Colon (tissue), 2 donors: Measurements from ENCODE around the gene MAP3K1.
"Not testable (repeated sequence)": the region's sequence is repeated elsewhere in the genome, so short reads cannot be mapped to it uniquely, and the experiment has no call there.

Experiments
- FAIRE-seq: peaks from 2 replicates; lab custom pipeline; 2012; peaks lifted over from hg19 to GRCh38; lab: Jason Lieb, UNC
- donor health status: control.
- donor health status: control.

Gene MAP3K1

GRCh38 chr5:56816546-56817081, 1.3 kb downstream of the MAP3K1 start:
- FAIRE-seq, result no peak

GRCh38 chr5:56817263-56818014, 2.1 kb downstream of the MAP3K1 start:
- no peak for FAIRE-seq

- peak; percentile 45 for FAIRE-seq
These were observed 3.2 kb downstream of the MAP3K1 start for GRCh38 chr5:56818450-56819037.

- FAIRE-seq, result no peak
These were observed 3.9 kb downstream of the MAP3K1 start for GRCh38 chr5:56819060-56819881.

GRCh38 chr5:56821868-56822267, 6.5 kb downstream of the MAP3K1 start:
- FAIRE-seq, result not testable (repeated sequence)

GRCh38 chr5:56822981-56823380, 7.6 kb downstream of the MAP3K1 start:
- FAIRE-seq, result no peak

- FAIRE-seq, result no peak
These were observed 8.7 kb downstream of the MAP3K1 start for GRCh38 chr5:56824019-56824418.

- FAIRE-seq, result no peak
These were observed 10.0 kb downstream of the MAP3K1 start for GRCh38 chr5:56825222-56825824.

- FAIRE-seq, result no peak
These were observed 11.7 kb downstream of the MAP3K1 start for GRCh38 chr5:56827049-56827448.

- FAIRE-seq, result no peak
These were observed 12.6 kb downstream of the MAP3K1 start for GRCh38 chr5:56827924-56828323.

- no peak for FAIRE-seq
These were observed 14.0 kb downstream of the MAP3K1 start for GRCh38 chr5:56829137-56829908.

- FAIRE-seq, result no peak
These were observed 16.4 kb downstream of the MAP3K1 start for GRCh38 chr5:56831773-56832172.

- FAIRE-seq, result no peak
These were observed 18.0 kb downstream of the MAP3K1 start for GRCh38 chr5:56833325-56833724.

- no peak for FAIRE-seq
These were observed 22.0 kb downstream of the MAP3K1 start for GRCh38 chr5:56837381-56837780.

- FAIRE-seq, result no peak
These were observed 22.6 kb downstream of the MAP3K1 start for GRCh38 chr5:56837956-56838355.

GRCh38 chr5:56838409-56839039, 23.2 kb downstream of the MAP3K1 start:
- no peak for FAIRE-seq

GRCh38 chr5:56839062-56839461, 23.7 kb downstream of the MAP3K1 start:
- FAIRE-seq, result no peak

GRCh38 chr5:56840597-56840996, 25.2 kb downstream of the MAP3K1 start:
- no peak for FAIRE-seq

- FAIRE-seq, result no peak
These were observed 29.9 kb downstream of the MAP3K1 start for GRCh38 chr5:56845277-56845676.

- no peak for FAIRE-seq
These were observed 30.6 kb downstream of the MAP3K1 start for GRCh38 chr5:56845904-56846480.

- FAIRE-seq, result no peak
These were observed 32.9 kb downstream of the MAP3K1 start for GRCh38 chr5:56848206-56848605.
